Measurements from ENCODE around the gene ODF2.
"Not testable (repeated sequence)": the region's sequence is repeated elsewhere in the genome, so short reads cannot be mapped to it uniquely, and the experiment has no call there.

The ODF2 gene

GRCh38 chr9:128455849-128456612 is at the start of gene ODF2:
Gene ODF2 (plus strand): TSS chr9:128456006. CDS start chr9:128456092, 86 bp downstream.
- FAIRE-seq, result peak; percentile 87

DNA sequence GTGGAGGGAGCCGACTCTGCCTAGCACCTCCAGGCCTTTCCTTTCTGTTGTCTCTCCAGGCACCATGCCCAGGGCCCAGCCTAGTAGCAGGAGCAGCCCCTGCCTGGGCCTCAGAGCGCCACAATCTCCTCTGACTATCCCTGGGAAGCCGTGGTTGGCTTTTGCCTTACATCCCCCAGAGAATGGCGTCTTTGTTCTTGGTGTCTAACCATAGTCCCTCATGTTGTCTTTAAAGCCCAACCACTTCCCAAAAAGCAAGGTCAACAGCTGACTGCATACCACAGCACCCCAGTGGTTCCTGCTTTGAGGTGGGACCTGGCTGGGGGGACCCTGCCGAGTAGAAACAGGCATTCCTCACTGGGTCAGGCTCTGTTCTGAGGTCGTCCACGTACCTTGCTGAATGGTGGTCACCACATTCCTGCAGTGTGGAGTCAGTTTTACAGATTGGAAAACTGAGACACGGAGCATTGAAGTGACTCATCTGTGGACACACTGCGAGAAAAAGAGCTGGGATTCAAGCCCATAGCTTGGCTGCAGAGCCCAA is 48.9 kb upstream of the ODF2 start:
- FAIRE-seq, result no peak

- FAIRE-seq, result no peak
These were observed 46.8 kb upstream of the ODF2 start for GRCh38 chr9:128408963-128409431.

DNA sequence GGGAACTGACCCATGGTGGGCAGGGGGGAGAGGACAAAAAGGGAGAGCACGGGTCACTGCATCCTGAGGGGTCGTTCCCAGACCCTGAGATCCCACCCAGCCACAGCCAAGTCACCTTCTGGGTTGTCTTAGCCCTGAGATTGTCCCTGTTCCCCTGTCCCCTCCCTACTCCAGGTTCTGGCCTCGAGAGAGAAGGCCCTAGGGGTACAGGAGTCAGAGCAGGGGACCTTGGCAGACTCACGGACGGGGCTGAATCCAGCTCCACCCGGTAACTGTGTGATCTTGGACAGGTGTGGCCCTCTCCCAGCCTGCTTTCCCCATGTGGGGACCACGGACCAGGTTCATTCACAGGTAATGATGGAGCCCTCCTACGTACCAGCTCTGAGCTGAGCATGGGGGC is 46.4 kb upstream of the ODF2 start:
- no peak for FAIRE-seq

DNA sequence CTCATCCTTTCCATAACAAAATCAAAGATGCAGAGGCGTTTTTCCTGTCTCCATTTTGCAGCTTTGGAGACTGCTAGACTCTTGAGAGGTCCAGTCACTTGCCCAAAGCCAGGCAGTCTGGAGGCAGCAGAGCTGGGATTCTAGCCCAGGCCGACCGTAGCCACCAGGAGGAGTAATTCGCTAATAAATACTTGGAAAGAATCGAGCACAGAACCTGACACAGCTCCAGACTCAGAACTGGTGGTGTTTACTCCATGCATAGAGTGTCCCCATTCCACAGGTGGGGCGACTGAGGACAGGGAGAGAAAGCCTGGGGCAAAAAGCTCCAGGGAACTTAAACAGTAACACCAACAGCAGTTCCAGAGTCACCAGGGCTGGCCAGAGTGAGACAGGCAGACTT is 45.8 kb upstream of the ODF2 start:
- FAIRE-seq, result no peak

- no peak for FAIRE-seq
These were observed 44.3 kb upstream of the ODF2 start for GRCh38 chr9:128411364-128412119.

DNA sequence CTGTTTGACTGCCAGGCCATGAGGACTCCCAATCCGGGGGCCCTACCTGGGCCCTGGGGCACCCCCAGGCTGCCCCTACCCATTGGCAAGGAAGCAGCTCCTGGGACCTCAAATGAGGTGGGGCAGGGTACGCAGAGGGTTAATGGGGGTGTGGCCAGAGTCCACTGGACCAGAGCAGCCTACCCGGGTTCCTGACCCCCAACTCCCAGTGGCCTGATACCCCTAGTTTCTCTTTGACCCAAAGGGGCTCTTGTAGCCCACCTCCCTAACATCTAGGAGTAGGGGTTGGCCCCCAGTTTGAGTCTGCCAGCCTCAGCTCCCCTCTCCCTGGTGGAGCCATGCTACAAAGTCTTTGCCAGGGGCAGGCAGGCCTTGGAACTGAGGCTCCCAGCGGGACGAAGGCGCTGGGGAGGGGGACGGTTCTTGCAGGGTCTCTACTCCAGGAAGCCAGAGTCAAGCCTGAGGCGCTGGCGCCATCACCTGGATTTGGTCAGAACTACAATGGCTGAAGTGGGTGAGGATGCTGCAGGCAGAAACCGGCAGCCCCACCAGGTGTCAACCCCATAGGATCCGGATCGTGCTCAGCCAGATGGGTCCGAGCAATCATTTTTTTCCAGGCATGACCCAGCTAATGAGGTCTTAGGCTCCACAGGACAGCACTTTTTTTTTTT is 43.6 kb upstream of the ODF2 start:
- no peak for FAIRE-seq

GRCh38 chr9:128413728-128414127 is 42.1 kb upstream of the ODF2 start:
- FAIRE-seq, result not testable (repeated sequence)

DNA sequence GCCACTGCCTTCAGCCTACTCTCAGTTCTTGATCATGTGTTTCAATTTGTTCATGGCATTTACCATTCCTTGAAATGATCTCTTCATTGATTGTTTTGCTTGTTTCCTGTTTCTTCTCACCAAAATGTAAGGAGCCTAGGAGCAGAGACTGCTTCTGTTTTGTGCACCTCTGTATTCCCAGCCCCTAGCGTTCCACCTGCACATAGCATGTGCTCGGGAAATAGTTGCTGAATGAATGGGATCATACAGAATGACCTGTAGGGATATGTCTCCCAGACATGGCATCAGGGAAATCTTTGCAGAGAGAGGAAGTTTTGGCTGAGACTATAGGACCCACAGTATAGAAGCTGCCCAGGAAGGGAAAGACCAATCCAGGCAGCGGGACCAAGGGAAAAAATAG is 41.3 kb upstream of the ODF2 start:
- FAIRE-seq, result no peak

DNA sequence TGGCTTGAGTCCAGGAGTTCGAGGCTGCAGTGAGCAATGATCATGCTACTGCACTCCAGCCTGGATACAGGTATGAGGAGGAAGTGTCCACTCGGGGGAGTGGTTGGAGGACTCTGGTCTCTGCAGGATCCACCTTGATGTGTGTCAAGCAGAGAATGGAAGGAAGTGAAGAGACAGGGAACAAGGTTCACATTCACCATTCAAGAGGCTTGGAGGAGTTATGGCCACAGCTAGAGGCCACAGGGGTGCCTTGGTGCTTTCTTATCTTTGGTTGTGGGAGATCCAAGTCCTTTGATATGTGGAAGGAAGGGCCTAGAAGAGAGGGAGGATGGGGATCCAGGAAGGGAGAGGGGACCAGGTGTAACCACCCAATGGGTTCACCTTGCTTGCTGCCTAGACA is 40.5 kb upstream of the ODF2 start:
- FAIRE-seq, result no peak

DNA sequence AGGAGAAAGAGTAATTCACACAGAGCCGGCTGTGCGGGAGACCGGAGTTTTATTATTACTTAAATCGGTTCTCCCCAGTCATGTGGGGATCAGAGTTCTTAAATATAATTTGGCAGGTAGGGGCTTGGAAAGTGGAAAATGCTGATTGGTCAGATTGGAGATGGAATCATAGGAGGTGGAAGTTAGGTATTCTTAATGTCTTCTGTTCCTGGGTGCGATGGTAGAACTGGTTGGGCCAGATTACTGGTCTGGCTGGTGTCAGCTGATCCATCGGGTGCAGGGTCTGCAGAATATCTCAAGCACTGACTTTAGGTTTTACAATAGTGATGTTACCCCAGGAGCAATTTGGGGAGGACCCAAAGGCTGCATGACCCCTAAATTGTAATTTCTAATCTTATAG is 39.8 kb upstream of the ODF2 start:
- no peak for FAIRE-seq

DNA sequence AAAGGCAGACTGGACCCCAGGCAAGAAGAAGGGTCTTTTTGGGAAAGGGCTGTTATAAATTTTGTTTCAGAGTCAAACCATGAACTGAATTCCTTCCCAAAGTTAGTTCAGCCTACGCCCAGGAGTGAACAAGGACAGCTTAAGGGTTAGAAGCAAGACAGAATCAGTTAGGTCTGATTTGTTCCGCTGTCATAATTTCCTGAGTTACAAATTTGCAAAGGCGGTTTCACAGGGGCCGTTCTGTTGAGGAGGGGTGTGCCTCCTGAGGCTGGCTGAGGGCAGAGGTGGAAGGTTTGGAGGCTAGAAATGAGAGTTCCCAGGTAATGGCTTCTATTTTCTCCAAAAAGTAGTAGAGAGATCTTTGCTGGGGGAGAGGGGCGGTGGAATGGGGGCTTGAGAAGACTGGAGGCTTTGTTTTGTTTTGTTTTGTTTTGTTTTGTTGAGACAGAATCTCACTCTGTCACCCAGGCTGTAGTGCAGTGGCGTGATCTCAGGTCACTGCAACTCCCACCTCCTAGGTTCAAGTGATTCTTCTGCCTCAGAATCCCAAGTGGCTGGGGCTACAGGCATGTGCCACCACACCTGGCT is 39.3 kb upstream of the ODF2 start:
- FAIRE-seq, result no peak

DNA sequence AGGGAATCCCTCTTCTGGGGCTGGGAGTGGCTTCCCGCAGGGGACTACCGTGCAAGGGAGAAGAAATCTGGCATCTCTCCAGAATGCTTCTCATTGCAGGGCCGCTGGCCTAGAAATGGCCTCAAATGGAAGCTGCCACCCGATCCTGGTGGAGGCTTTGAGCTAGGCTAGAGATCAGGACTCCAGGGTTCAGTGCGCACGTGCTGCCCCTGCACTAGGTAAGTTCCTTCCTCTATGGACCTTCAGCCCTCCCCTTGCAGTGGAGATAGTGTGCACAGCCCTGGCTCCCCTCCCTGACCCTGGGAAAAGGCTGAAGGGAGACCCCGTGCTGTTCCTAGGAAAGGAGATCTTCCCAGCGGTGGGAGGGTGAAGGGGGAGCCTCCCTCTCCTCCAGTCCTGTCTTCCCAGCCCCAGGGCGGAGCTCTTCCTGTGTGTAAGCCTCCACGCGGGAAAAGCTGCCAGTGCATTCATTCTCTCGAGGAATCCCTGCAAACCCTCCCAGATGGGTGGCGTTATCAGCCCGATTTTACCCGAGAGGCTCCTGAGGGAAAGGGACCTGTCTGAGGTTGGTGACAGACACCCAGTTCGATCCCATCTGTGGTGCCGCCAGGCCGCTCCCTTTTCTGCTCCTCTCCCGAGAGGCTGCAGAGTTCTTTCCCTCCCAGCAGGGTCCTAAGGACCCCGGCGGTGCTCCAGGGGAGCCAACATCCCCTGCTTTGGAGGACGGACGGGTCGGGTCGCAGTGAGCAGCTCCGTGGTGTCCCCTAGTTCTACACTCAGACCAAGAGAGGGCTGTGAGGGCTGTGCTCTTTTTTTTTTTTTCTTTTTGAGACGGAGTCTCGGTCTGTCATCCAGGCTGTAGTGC is 36.5 kb upstream of the ODF2 start:
- FAIRE-seq, result no peak

DNA sequence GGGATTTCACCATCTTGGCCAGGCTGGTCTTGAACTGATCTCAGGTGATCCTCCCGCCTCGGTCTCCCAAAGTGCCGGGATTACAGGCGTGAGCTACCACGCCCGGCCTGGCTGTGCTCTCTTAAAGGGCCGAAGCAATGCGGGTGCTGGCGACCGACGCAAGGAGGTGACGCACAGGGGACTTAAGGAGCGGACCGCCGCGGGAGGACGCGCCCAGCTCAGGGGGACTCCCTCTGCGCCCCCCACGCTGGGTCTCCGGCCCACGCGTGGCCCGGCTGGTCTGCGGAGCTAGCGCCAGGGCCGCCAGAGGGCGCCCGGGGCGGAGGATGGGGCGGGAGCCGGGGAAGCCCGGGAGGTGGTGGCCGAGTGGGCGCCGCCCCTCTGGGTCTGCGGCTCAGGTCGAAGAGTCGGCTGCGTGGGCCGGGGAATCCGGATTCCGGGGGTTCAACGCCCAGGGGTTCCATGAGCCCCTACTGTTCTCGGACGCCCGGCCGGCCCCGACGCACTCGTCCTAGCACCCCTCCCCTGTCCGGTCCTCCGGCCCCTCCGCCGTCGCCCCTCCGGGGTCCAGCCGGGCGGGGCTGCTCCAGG is 35.7 kb upstream of the ODF2 start:
- FAIRE-seq, result no peak

DNA sequence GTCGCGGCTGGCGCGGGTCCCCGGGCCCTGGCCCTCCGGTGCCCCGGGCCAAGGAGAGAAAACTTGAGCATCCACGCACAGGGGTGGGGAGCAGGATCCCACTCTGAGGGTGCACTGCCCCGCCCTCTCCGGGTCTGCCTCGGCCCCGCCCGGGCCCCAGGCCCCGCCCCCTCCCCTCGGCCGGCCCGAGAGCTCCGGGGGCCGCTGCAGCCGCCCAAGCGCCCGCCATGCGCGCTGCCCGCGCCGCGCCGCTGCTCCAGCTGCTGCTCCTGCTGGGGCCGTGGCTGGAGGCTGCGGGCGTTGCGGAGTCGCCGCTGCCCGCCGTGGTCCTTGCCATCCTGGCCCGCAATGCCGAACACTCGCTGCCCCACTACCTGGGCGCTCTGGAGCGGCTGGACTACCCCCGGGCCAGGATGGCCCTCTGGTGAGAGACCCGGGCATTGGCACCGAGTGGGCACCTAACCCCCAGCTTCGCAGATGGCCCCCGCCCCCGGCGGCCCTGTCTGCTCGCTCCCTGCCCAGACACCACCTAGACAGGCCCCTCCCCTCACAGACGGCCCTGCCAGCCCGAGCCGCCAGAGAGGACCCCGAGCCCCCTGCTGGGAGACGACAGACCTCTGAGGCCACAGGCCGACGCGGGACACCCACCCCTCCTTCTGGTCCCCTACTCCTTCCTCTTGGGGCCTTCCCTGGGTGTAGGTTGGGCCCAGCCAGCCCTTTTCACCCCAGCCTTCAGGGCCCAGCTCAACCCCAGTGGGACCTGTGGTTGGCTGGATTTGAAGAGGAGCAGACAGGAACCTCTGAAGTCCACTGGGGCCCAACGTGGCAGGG is 34.9 kb upstream of the ODF2 start, which contains the start of gene CERCAM:
Gene CERCAM, plus strand, starts transcription at position 207 of the 831 bp plus-strand sequence. Its CDS starts 21 bp downstream, at position 228.
- FAIRE-seq, result no peak

GRCh38 chr9:128421482-128421996 is 34.3 kb upstream of the ODF2 start:
- FAIRE-seq, result no peak

DNA sequence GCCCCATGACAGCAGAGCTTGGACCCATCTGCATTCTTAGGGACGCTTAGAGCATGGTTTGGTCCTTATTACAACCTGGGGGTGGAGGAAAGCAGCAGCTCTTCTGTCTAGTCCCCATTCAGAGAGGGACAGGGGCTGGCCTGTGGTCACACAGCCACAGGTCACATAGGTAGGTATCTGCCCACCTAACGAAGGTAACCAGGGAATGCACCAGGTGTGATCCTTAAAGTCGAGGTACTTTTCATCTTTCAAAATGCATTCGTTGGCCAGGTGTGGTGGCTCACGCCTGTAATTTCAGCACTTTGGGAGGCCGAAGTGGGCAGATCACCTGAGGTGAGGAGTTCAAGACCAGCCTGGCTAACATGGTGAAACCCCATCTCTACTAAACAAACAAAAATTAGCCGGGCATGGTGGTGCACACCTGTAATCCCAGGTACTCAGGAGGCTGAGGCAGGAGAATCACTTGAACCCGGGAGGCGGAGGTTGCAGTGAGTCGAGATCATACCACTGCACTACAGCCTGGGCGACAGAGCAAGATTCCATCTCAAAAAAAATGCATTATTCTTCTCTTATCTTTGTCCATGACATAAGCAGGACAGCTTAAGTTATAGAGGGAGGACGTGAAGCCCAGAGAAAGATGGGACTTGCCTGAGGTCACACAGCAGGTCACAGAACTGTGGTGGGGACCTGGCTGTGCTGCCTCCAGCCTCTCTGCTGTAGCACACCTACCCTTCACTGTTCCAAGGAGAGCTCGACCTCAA is 33.6 kb upstream of the ODF2 start:
- not testable (repeated sequence) for FAIRE-seq

GRCh38 chr9:128422783-128423150 is 33.0 kb upstream of the ODF2 start:
- FAIRE-seq, result no peak

GRCh38 chr9:128423356-128423755 is 32.5 kb upstream of the ODF2 start:
- not testable (repeated sequence) for FAIRE-seq
